ENCODE data around the gene NAA10. TPM values are rescaled to one million over a fixed set of nuclear protein-coding genes. Genes with fewer than 3 reads are reported as not detected.
A peak's percentile ranks its signal among the peaks of the same experiment; 100 is the strongest.

Gene NAA10
- total and polyA plus RNA-seq, 2 of the 13 experiments (the other 11 are each of a cell fraction or from before 2014, with no cell fraction given), result 49.2 to 51.7 TPM

DNA sequence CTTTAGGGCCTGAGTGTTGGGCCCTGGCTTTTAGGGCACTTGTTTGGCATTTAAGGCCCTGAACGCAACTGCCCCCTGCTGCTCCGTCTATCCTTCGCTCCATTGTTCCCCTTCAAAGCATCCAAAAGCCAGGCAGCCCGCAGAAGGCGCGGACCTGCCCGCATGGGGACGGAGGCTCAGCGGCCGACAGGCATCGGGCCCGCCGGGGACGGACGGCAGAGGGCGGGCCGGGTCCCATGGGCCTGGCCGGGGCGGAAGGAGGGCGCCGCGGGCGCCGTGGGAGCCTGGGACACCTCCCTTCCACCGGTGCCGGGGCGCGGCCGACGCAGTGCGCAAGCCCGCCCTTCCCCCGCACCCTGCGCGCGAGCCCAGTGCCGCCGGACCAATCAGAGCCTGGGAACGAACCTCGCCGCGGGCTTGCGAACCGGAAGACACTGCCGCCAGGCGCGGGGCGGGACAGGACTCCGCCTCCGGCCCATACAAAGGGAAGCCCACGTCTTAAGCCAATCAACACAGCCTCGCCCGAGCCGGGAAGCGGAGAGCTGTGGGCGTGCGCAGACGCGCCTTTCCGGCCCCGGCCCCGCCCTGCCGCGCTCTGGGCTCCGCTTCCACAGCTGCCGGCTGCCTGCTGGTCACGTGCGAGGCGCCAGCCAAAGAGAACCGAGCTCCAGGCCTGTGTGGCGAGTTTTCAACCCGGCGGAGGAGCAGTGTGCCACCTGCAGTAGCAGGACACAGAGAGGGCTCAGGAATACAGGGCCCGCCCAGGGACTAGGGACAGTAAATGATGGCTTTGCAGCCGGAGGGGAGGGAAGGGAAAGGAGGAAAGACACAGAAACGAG, 6.7 kb downstream of the NAA10 start (continued):
- TF ChIP-seq MAZ (IDR thresholded peaks at IDR 0.05; ENCODE audit: borderline replicate concordance, low read depth, low read length) (no peak), MAZ (CRISPR knock-in tag; IDR thresholded peaks at IDR 0.05; ENCODE audit: low read depth) (peak; percentile 76), ZNF10 (CRISPR knock-in tag; IDR thresholded peaks at IDR 0.05; ENCODE audit: borderline replicate concordance, low read depth) (no peak), NR2C2 (CRISPR knock-in tag; IDR thresholded peaks at IDR 0.05; ENCODE audit: borderline replicate concordance) (peak; percentile 40; the same call in 1 of the 2 replicates), PRDM10 (CRISPR knock-in tag; IDR thresholded peaks at IDR 0.05; ENCODE audit: low read depth) (no peak), CCDC6 (CRISPR knock-in tag; IDR thresholded peaks at IDR 0.05) (0 out of 2 replicates have a peak, but pooled peaks have one; percentile 32), AGO1 (IDR thresholded peaks at IDR 0.05; ENCODE audit: low read depth, low read length, poor library complexity, severe bottlenecking) (peak; percentile 78), ZC3H4 (CRISPR knock-in tag; IDR thresholded peaks at IDR 0.05; ENCODE audit: borderline replicate concordance) (0 out of 2 replicates have a peak, but pooled peaks have one; percentile 1), MEF2D (CRISPR knock-in tag; IDR thresholded peaks at IDR 0.05) (0 out of 2 replicates have a peak, but pooled peaks have one; percentile 6), CENPT (CRISPR knock-in tag; IDR thresholded peaks at IDR 0.05; ENCODE audit: low read depth) (no peak), MXD1 (CRISPR knock-in tag; IDR thresholded peaks at IDR 0.05) (peak; percentile 33; the same call in 1 of the 2 replicates), RAD51 (IDR thresholded peaks at IDR 0.05; ENCODE audit: borderline replicate concordance) (peak; percentile 65), YEATS2 (CRISPR knock-in tag; IDR thresholded peaks at IDR 0.05; ENCODE audit: borderline replicate concordance) (peak; percentile 22; the same call in 1 of the 2 replicates), PHF20 (CRISPR knock-in tag; IDR thresholded peaks at IDR 0.05) (no peak; the same call in 1 of the 2 replicates), MXI1 (IDR thresholded peaks at IDR 0.05; ENCODE audit: borderline replicate concordance, low read depth, low read length) (peak; percentile 58; the same call in 1 of the 3 replicates)
- TF ChIP-seq, protein P1, sequence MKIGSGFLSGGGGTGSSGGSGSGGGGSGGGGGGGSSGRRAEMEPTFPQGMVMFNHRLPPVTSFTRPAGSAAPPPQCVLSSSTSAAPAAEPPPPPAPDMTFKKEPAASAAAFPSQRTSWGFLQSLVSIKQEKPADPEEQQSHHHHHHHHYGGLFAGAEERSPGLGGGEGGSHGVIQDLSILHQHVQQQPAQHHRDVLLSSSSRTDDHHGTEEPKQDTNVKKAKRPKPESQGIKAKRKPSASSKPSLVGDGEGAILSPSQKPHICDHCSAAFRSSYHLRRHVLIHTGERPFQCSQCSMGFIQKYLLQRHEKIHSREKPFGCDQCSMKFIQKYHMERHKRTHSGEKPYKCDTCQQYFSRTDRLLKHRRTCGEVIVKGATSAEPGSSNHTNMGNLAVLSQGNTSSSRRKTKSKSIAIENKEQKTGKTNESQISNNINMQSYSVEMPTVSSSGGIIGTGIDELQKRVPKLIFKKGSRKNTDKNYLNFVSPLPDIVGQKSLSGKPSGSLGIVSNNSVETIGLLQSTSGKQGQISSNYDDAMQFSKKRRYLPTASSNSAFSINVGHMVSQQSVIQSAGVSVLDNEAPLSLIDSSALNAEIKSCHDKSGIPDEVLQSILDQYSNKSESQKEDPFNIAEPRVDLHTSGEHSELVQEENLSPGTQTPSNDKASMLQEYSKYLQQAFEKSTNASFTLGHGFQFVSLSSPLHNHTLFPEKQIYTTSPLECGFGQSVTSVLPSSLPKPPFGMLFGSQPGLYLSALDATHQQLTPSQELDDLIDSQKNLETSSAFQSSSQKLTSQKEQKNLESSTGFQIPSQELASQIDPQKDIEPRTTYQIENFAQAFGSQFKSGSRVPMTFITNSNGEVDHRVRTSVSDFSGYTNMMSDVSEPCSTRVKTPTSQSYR (CRISPR knock-in tag; IDR thresholded peaks at IDR 0.05; ENCODE audit: borderline replicate concordance), result peak; percentile 75; the same call in 1 of the 2 replicates
- TF ChIP-seq, protein P2, sequence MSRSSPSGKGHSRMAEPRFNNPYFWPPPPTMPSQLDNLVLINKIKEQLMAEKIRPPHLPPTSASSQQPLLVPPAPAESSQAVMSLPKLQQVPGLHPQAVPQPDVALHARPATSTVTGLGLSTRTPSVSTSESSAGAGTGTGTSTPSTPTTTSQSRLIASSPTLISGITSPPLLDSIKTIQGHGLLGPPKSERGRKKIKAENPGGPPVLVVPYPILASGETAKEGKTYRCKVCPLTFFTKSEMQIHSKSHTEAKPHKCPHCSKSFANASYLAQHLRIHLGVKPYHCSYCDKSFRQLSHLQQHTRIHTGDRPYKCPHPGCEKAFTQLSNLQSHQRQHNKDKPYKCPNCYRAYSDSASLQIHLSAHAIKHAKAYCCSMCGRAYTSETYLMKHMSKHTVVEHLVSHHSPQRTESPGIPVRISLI (CRISPR knock-in tag; IDR thresholded peaks at IDR 0.05; ENCODE audit: borderline replicate concordance), result no peak
- TF ChIP-seq, protein P3, sequence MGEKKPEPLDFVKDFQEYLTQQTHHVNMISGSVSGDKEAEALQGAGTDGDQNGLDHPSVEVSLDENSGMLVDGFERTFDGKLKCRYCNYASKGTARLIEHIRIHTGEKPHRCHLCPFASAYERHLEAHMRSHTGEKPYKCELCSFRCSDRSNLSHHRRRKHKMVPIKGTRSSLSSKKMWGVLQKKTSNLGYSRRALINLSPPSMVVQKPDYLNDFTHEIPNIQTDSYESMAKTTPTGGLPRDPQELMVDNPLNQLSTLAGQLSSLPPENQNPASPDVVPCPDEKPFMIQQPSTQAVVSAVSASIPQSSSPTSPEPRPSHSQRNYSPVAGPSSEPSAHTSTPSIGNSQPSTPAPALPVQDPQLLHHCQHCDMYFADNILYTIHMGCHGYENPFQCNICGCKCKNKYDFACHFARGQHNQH (CRISPR knock-in tag; IDR thresholded peaks at IDR 0.05), result 0 out of 2 replicates have a peak, but pooled peaks have one; percentile 30
